ENCODE measurements around the gene MAGI1. TPM values are rescaled to one million over a fixed set of nuclear protein-coding genes. Genes with fewer than 3 reads are reported as not detected.

Gene MAGI1
- total RNA-seq, 2 donors from 2014 or later = 0.39 TPM; not detected in 1

DNA sequence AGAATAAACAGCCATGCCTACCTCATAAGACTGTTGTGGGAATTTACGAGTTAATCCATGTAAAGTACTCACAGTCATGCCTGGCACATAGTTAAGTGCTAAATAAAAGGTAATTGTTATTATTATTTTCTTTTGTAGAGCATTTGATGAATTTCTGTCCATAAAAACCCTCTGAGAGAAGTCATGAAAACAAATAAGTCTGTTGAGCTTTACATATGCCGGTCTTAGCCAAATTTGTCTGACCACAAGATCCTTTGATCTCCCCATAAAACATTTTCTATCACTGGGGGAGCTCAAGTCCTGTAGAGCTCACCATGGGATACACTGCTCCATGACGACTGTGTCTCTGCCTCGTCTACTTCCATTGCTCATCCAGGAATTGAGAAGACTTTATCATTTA is 114.0 kb downstream of the MAGI1 start:
- H3K27ac Mint-ChIP-seq = no peak overlapping the region
- no peaks in the 10 kb centered on the region for H3K36me3 Mint-ChIP-seq
- DNase-seq (ENCODE audit: low spot score in 2 of 2) (no peak), ATAC-seq (no peak)
- peaks cover under 1 to 8% of the 10 kb centered on the region in 2 donors for H3K9me3 Mint-ChIP-seq

DNA sequence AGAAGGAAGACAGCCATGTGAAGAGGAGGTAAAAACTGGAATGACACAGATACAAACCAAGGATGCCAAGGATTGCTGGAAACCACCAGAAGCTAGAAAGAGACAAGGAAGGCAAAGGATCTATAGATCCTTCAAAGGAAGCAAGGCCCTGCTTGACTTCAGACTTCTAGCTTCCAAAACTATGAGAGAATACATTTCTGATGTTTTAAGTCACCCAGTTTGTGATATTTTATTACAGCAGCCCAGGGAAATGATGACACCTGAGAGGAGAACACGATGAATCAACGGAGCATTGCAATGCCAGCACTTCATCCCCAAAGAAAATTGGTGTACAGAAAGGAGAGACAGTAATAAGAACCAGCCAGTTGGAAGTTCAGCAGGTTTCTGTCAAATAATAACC is 116.3 kb downstream of the MAGI1 start:
- H3K36me3 Mint-ChIP-seq = no peaks in the 10 kb centered on the region
- DNase-seq (ENCODE audit: low spot score in 2 of 2) = no peak
- ATAC-seq = no peak
- no peak overlapping the region for H3K27ac Mint-ChIP-seq
- peaks cover 6 to 12% of the 10 kb centered on the region in 2 donors for H3K9me3 Mint-ChIP-seq

DNA sequence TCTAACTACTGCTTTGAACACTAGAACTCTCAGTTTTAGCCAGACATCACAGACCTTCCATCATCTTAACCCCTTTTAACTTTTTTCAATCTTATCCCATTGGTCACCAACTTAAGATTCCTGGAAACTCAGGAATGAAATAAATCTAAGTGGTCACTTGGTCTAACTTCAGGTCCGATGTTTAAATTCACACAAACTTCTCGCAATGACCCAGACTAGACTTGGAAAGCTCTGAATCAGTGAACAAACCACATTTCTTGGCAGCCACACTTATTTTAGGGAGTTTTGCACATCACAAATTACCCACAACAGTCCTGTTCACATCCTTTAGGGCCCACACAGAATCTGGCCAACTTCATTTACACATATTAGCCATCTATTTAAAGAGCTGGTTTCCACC is 118.9 kb downstream of the MAGI1 start:
- no peaks in the 10 kb centered on the region for H3K36me3 Mint-ChIP-seq

DNA sequence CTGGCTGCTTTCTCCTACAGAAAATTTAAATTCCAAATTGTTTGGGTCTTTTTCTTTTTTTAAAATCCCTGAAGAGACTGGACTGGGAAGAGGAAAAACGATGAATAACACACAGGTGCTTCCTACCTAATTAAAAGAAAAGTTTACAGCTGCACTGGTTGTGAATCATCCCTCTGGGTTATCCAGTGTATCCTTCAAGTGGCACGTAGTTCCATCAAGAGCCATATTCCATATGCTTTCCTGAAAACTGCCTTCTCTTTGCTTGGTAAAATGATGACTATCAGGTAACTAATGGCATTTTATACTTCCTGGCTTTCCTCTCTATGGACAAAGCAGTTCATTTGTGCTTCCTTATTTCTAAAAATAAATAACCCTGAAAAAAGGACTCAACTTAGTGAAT is 123.2 kb downstream of the MAGI1 start:
- DNase-seq (ENCODE audit: low spot score in 2 of 2) (no peak), ATAC-seq (no peak)
- H3K36me3 Mint-ChIP-seq = no peaks in the 10 kb centered on the region

More for the DNA sequence above, 118.9 kb downstream of the MAGI1 start:
- DNase-seq (ENCODE audit: low spot score in 2 of 2) (no peak), ATAC-seq (no peak)
- Mint-ChIP-seq H3K9me3 (peaks cover 8 to 12% of the 10 kb centered on the region in 2 donors), H3K27ac (no peak overlapping the region)

DNA sequence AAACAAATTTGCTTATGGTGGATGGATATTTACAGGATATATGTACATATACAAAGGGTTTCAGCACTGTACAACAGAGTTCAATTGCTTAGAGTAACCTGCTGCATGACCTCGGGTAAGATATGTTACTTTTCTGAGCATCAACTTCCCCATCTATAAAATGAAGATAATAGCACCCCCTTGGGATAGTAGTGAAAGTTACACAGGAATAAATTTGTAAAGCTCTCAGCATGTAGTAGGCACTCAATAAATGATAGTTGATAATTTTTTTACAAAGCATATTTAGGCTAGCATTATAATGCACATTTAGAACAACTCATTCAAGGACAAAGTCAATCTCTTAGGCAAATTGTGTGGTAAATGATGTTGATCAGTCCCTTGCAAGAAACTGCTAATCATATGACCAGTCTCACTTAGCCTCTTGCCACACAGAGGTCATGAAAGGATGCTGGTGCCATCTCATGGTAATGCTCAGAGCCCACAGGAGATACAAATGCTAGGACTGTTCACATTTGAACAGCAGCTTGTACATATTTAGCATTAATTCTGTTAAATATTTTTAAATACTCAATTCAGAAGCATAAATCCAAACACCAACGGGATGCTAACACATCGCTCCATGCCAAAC is 123.9 kb downstream of the MAGI1 start:
- Mint-ChIP-seq H3K36me3 (no peaks in the 10 kb centered on the region), H3K9me3 (peaks cover 4 to 8% of the 10 kb centered on the region in 2 donors), H3K27ac (no peak overlapping the region)
- no peak for ATAC-seq
- no peak for DNase-seq (ENCODE audit: low spot score in 2 of 2)

More for the DNA sequence above, 123.2 kb downstream of the MAGI1 start:
- peaks cover 4 to 8% of the 10 kb centered on the region in 2 donors for H3K9me3 Mint-ChIP-seq
- no peak overlapping the region for H3K27ac Mint-ChIP-seq

DNA sequence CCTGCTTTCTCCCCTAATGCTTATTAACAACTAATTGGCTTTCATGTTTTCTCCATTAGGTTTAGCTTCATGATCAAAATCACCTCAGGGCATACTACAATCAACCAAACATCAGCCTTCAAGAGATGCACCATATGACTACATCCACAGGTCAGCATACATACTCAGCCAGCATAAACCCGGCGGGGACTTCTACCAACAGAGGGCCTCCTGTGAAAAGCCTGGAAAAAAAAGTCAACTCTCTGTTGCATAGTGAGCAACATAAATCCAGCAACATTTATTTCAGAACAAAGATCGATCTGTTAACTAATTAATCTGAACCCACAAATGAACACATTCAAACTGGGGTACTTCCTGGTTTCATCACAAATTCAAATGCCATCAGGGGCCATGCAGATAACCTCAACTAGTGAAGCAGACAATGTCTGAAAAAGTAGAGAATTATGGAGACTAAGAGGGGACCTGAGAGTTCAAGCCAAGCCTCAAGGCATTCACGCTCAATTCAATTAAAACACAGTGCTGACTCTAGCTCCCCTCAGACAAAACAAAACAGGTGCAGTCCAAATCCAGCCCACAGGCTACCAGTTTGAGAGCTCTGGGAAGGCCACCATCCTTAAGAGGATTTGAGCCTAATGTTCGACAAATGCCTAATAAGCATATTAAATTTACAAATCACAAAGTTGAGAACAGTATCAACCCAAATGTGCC is 124.5 kb downstream of the MAGI1 start:
- no peak overlapping the region for H3K27ac Mint-ChIP-seq
- DNase-seq (ENCODE audit: low spot score in 2 of 2) (no peak), ATAC-seq (no peak)
- no peaks in the 10 kb centered on the region for H3K36me3 Mint-ChIP-seq
- peaks cover 0 to 5% of the 10 kb centered on the region in 2 donors for H3K9me3 Mint-ChIP-seq

DNA sequence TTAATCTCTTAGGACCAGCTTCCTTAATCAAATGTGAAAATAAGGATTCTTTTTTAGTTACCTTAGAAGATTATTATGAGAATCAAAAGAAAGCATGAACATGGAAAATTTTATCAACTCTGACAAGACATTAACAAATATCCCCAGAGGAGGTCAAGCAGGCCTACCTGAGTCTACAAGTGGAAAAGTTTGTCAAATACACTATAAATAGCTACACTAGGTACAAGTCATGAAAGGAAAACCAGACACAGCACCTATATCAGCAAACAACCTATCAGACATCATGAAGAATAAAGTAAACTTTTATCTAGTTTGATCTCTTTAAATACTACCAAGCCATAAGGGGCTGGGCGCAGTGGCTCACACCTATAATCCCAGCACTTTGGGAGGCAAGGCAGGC is 126.1 kb downstream of the MAGI1 start:
- H3K27ac Mint-ChIP-seq = no peak overlapping the region
- ATAC-seq (no peak), DNase-seq (ENCODE audit: low spot score in 2 of 2) (no peak)
- no peaks in the 10 kb centered on the region for H3K36me3 Mint-ChIP-seq
- peaks cover 0 to 4% of the 10 kb centered on the region in 2 donors for H3K9me3 Mint-ChIP-seq

DNA sequence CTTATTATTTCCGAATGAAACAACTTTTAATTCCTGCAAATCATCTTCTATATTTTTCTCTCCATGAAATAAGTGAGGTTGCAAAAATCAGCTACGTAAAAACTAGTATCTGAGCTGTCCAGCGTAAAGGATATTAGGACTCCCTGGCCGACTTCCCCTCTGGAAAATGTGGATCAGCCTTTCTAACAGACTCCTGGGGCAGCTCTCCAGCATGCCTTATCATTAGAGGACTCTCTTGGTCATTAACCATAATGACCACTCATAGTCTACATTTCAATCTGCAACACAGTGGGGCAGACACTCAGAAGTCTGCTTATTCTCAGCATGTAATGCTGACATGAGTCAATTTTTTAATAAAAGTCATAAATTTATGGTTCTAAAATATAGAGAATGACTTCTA is 130.1 kb downstream of the MAGI1 start:
- ATAC-seq (no peak), DNase-seq (ENCODE audit: low spot score in 2 of 2) (no peak)
- H3K27ac Mint-ChIP-seq = no peak overlapping the region
- H3K36me3 Mint-ChIP-seq = no peaks in the 10 kb centered on the region
- H3K9me3 Mint-ChIP-seq = peaks cover 0 to 3% of the 10 kb centered on the region in 2 donors

DNA sequence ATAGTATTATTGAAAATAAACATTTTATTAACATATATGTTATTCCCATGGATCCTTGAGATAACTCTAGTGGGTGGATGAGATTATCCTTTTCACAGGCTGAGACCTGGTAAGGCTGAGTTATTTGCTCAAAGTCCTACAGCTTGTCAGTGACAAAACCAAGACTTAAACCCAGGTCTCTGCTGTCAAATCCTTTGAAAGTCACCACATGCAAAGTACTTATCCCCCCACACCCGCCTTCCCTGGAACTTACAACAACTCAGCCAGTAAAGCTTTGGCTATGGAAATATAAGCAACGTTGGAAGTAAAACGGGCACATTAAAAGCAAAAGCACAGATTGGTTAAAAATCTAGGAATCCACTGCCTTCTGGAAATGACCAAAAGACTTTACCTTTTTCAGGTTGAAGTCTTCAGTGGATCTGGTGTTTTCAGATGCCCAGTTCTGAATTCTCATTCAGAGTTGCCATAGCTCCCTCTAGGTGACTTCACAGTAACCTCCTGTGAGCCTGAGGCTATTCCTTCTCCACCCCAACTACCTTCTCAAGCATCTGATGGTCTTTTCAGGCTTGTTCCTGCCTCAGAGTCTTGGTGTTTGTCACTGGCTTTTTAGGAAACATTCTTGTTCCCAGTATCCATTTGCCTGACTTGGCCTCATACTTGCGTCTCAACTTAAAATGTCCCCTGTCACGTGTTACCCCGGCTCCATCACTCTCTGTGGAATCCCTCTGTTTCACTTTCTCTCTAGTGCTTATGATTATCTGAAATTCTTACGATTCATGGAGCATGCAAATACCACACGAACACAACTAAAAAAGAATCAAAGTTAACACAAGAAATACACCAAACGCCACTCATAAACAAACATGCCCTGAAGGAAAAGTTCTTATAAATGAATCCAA is 131.2 kb downstream of the MAGI1 start:
- ATAC-seq (no peak), DNase-seq (ENCODE audit: low spot score in 2 of 2) (no peak)
- H3K36me3 Mint-ChIP-seq = no peaks in the 10 kb centered on the region

DNA sequence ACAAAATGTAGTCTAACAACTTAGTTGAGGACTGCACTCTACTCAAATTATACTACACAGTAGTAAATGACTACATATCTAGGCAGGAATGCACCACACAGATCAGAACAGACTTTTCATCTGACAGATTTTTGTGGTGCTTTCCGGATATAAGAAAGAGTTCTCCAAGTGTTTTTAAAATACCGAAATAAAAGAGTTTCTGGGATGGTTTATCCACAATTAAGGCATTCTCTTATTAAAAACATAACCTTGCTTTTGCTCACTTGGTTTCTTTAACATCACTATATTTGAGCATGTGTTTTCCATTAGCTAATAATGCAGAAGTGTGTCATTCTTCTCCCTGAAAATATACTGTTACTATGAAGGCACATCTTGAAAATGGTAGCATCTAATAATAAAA is 132.9 kb downstream of the MAGI1 start:
- Mint-ChIP-seq H3K9me3 (peaks cover 0 to 3% of the 10 kb centered on the region in 2 donors), H3K27ac (no peak overlapping the region), H3K36me3 (no peaks in the 10 kb centered on the region)
- ATAC-seq (no peak), DNase-seq (ENCODE audit: low spot score in 2 of 2) (no peak)

More for the DNA sequence above, 131.2 kb downstream of the MAGI1 start:
- peaks cover 0 to 3% of the 10 kb centered on the region in 2 donors for H3K9me3 Mint-ChIP-seq
- no peak overlapping the region for H3K27ac Mint-ChIP-seq

DNA sequence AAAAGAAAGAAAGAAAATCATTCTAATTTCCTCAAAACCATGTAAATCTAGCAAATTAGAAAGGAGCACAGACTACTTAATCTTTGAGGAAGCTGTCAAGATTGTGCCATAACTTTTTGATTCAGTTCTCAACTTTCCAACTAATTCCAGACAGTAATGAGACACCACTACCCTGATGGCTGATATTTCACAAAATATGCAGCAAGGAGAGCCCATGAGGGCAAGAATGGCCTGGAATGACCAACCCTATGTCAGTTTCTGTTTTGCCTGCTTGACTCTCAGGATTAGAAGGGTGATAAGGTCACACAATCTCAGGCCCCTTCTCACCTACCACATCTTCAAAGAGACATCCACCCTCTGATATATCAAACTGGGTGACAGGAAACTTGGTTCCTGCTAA is 134.7 kb downstream of the MAGI1 start:
- ATAC-seq (no peak), DNase-seq (ENCODE audit: low spot score in 2 of 2) (no peak)
- Mint-ChIP-seq H3K36me3 (no peaks in the 10 kb centered on the region), H3K27ac (no peak overlapping the region), H3K9me3 (peaks cover 0 to 3% of the 10 kb centered on the region in 2 donors)

DNA sequence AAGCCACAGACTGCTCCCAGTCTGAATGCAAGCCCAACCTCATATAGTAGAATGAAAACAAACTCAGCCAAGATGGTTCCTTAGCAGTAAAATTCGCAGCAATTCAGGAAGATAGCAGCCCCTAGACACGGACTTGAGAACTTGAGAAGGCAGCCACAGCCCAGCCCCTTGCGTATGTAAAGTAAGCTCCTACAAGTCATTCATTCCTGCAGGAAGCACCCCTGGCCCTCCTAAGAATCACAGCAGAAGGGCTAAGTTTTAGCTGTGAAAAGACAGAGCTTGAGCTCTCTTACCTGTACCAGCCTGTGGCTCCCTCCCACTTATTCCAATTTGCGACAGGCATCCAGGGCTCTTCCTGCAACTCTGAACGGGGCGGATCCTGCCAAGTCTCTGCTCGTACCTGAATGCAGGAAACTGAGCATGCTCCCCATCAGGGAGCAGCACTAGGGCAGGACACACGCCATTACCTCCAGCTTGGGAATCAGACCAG is 136.4 kb downstream of the MAGI1 start:
- DNase-seq (ENCODE audit: low spot score in 2 of 2) (no peak), ATAC-seq (no peak)
- Mint-ChIP-seq H3K27ac (no peak overlapping the region), H3K36me3 (no peaks in the 10 kb centered on the region), H3K9me3 (peaks cover 0 to 3% of the 10 kb centered on the region in 2 donors)

DNA sequence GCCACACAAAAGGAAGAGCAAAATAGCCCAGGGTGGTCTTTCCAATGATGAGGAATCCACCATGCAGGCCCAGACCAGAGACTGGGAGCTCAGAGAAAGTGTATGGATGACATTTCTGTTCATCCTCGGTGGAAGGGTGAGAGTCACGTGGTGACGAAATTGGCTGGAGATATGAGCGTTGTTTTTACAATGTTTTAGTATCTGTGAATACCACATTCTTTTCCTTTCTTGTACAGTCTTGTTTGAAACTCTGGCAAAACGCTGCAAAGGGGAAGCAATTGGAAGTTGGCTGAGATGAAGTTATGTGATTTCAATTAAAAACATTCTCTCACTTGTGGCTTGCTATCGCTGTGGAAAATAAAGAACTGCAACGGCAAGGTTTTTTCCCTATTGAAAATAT is 137.5 kb downstream of the MAGI1 start:
- no peaks in the 10 kb centered on the region for H3K36me3 Mint-ChIP-seq
- DNase-seq (ENCODE audit: low spot score in 2 of 2) (no peak), ATAC-seq (no peak)
- H3K27ac Mint-ChIP-seq = no peak overlapping the region
- H3K9me3 Mint-ChIP-seq = peaks cover 0 to 3% of the 10 kb centered on the region in 2 donors

DNA sequence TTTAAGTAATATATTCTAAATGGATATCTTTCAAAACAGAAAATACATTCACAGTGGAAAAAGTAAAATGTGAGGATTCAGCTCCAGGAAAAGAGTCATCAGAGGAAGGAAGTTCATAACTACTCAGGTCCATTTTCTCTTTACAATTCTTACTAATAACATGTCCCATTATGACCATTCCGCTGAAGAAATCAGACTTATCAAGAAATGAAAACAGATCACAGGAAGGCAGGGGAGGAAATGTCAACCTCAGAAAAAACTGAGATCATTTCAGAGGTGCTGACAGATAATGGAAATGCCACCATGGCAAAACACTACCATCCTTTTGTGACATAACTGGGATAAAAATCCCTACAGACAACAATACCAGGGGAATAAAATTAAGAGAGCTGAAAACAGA is 139.5 kb downstream of the MAGI1 start:
- DNase-seq (ENCODE audit: low spot score in 2 of 2) (no peak), ATAC-seq (no peak)
- no peak overlapping the region for H3K27ac Mint-ChIP-seq
- H3K9me3 Mint-ChIP-seq = no peaks in the 10 kb centered on the region
- H3K36me3 Mint-ChIP-seq = no peaks in the 10 kb centered on the region

DNA sequence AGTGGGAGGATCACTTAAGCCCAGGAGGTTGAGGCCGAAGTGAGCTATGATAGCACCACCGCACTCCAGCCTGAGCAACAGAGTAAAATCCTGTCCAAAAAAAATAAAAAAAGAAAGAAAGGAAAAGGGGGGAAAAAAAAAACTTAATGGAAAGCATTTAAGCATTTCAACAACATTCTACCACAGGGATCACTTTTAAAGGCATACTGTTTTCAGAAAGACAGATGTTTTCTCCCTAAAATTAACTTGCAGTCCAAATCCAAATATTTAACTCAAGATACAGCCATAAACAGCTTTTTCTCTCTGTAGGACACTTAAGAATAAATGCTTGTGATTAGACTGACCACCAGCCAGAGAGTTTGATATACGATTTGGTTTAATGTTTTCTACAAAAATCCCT is 141.0 kb downstream of the MAGI1 start:
- Mint-ChIP-seq H3K27ac (no peak overlapping the region), H3K9me3 (no peaks in the 10 kb centered on the region)
- no peak for ATAC-seq

DNA sequence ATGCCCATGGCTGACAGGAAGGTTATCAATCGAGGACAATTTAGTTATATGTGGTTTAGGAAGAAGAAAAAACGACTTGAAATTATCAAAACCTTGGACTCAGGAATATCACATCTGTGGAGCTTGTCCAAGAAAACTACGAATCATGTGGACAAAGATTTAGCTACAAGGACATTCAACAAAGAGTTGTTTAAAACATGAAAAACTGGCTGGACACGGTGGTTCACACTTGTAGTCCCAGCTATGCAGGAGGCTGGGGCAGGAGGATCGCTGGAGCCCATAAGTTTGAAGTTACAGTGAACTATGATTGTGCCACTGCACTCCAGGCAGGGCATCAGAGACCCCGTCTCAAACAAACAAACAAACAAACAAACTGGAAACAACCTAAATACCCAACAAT is 142.4 kb downstream of the MAGI1 start:
- no peak overlapping the region for H3K27ac Mint-ChIP-seq
- no peaks in the 10 kb centered on the region for H3K36me3 Mint-ChIP-seq
- no peak for DNase-seq (ENCODE audit: low spot score in 2 of 2)
- ATAC-seq = no peak
- no peaks in the 10 kb centered on the region for H3K9me3 Mint-ChIP-seq

More for the DNA sequence above, 141.0 kb downstream of the MAGI1 start:
- DNase-seq (ENCODE audit: low spot score in 2 of 2) = no peak
- no peaks in the 10 kb centered on the region for H3K36me3 Mint-ChIP-seq
